ENCODE data around the gene CRYGC.

- TF ChIP-seq MAX (IDR thresholded peaks at IDR 0.05) (no peak), CTCF (IDR thresholded peaks at IDR 0.05; ENCODE audit: control extremely low read depth in 1 of 3, insufficient read depth in 1 of 3, low read depth in 1 of 3, low read length in 3 of 3) (no peak), CREB1 (IDR thresholded peaks at IDR 0.05) (no peak), SIN3A (conservative IDR thresholded peaks at IDR 0.05 in 1 of 2, IDR thresholded peaks at IDR 0.05 in 1 of 2; ENCODE audit: low read depth in 1 of 2, low read length in 2 of 2) (no peak), TAF1 (IDR thresholded peaks at IDR 0.05; ENCODE audit: low read depth, low read length) (no peak), EP300 (IDR thresholded peaks at IDR 0.05; ENCODE audit: borderline replicate concordance in 1 of 2, low read depth in 2 of 2, low read length in 2 of 2) (no peak), HDAC2 (IDR thresholded peaks at IDR 0.05; ENCODE audit: borderline replicate concordance in 1 of 2, low read depth in 2 of 2, low read length in 2 of 2) (no peak), EZH2 (IDR thresholded peaks at IDR 0.05; ENCODE audit: low read depth, low read length, severe bottlenecking) (no peak), JUN (IDR thresholded peaks at IDR 0.05; ENCODE audit: low read depth, low read length) (no peak)
Measured at GRCh38 chr2:208153156-208153555, 23.5 kb upstream of the CRYGC start.

Measured in H1 (cell line).